GM04503 (cell line): ENCODE results near the gene LIPA.
"Not testable (repeated sequence)": the region's sequence is repeated elsewhere in the genome, so short reads cannot be mapped to it uniquely, and the experiment has no call there.

Source experiments
- DNase-seq: peaks from one replicate; pipeline ENCODE4 v3.0.0-alpha.2; 2012; ENCODE audit warnings: low read depth

LIPA gene

GRCh38 chr10:89207801-89208551 is 43.6 kb downstream of the LIPA start:
- DNase-seq: no peak

- peak; percentile 66 for DNase-seq
Observed at GRCh38 chr10:89207181-89207800, 44.3 kb downstream of the LIPA start, which contains the start of gene CH25H. Gene CH25H, minus strand, starts transcription at chr10:89207317. Its CDS starts 25 bp downstream, at chr10:89207292.

- no peak for DNase-seq
Observed at GRCh38 chr10:89206402-89207180, 45.0 kb downstream of the LIPA start.

- DNase-seq: no peak
Observed at GRCh38 chr10:89204621-89205185, 46.9 kb downstream of the LIPA start.

GRCh38 chr10:89203237-89203636 is 48.3 kb downstream of the LIPA start:
- DNase-seq: no peak

- DNase-seq: no peak
Observed at GRCh38 chr10:89202033-89202425, 49.5 kb downstream of the LIPA start.

- no peak for DNase-seq
Observed at GRCh38 chr10:89201345-89202032, 50.1 kb downstream of the LIPA start.

- no peak for DNase-seq
Observed at GRCh38 chr10:89197473-89197872, 54.1 kb downstream of the LIPA start.

- not testable (repeated sequence) for DNase-seq
Observed at GRCh38 chr10:89191301-89191700, 60.3 kb downstream of the LIPA start.

- no peak for DNase-seq
Observed at GRCh38 chr10:89189211-89189734, 62.3 kb downstream of the LIPA start.

- no peak for DNase-seq
Observed at GRCh38 chr10:89185658-89186057, 65.9 kb downstream of the LIPA start.

- DNase-seq: no peak
Observed at GRCh38 chr10:89184638-89185037, 66.9 kb downstream of the LIPA start.

GRCh38 chr10:89183571-89183970 is 68.0 kb downstream of the LIPA start:
- DNase-seq: no peak

GRCh38 chr10:89182894-89183293 is 68.7 kb downstream of the LIPA start:
- DNase-seq: no peak

- no peak for DNase-seq
Observed at GRCh38 chr10:89175816-89176215, 75.8 kb downstream of the LIPA start.

GRCh38 chr10:89173075-89173474 is 78.5 kb downstream of the LIPA start:
- DNase-seq: no peak

GRCh38 chr10:89171996-89172395 is 79.6 kb downstream of the LIPA start:
- no peak for DNase-seq

- no peak for DNase-seq
Observed at GRCh38 chr10:89171263-89171872, 80.2 kb downstream of the LIPA start.

- DNase-seq: not testable (repeated sequence)
Observed at GRCh38 chr10:89168354-89168900, 83.1 kb downstream of the LIPA start.

- DNase-seq: no peak
Observed at GRCh38 chr10:89167915-89168314, 83.7 kb downstream of the LIPA start.

- DNase-seq: no peak
Observed at GRCh38 chr10:89165923-89166322, 85.7 kb downstream of the LIPA start.
